A673 (cell line): ENCODE data around the gene TMEM233.

Experiments used
- EZH2 ChIP-seq: fragments of 200-600 bp; sonication (generic); IDR thresholded peaks from 2 replicates; pipeline ENCODE4 v1.6.1; 2017; ENCODE audit warnings: borderline replicate concordance, low read depth, mild to moderate bottlenecking, mixed read lengths, antibody characterized with exemption, low read length; ENCODE audit not compliant: poor library complexity, severe bottlenecking
- TF ChIP-seq, protein P1 (sequence below): fragments of 300-800, 200-600 bp; sonication (generic); conservative IDR thresholded peaks from 2 replicates; pipeline ENCODE4 v1.5.1; 2017; ENCODE audit warnings: low read depth, mild to moderate bottlenecking, antibody characterized with exemption, low read length, moderate library complexity, mixed read lengths

DNA sequence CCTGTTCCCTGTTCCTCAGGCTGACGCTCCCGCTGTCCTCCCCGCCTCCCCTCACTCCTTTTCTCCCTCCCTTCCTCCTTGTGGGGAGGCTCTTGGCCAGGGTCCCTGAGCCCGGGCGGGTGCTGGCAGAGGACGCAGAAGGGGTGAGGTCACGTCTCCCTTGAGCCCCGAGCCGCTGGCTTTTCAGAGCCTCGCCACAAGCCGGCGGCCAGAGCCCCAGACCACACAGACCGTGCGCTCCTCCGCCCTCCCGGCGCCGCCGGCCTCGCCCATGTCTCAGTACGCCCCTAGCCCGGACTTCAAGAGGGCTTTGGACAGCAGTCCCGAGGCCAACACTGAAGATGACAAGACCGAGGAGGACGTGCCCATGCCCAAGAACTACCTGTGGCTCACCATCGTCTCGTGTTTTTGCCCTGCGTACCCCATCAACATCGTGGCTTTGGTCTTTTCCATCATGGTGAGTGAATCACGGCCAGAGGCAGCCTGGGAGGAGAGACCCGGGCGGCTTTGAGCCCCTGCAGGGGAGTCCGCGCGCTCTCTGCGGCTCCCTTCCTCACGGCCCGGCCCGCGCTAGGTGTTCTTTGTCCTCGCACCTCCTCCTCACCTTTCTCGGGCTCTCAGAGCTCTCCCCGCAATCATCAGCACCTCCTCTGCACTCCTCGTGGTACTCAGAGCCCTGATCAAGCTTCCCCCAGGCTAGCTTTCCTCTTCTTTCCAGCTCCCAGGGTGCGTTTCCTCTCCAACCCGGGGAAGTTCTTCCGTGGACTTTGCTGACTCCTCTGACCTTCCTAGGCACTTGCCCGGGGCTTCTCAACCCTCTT lies at the start of gene TMEM233:
- TF ChIP-seq, protein P1, sequence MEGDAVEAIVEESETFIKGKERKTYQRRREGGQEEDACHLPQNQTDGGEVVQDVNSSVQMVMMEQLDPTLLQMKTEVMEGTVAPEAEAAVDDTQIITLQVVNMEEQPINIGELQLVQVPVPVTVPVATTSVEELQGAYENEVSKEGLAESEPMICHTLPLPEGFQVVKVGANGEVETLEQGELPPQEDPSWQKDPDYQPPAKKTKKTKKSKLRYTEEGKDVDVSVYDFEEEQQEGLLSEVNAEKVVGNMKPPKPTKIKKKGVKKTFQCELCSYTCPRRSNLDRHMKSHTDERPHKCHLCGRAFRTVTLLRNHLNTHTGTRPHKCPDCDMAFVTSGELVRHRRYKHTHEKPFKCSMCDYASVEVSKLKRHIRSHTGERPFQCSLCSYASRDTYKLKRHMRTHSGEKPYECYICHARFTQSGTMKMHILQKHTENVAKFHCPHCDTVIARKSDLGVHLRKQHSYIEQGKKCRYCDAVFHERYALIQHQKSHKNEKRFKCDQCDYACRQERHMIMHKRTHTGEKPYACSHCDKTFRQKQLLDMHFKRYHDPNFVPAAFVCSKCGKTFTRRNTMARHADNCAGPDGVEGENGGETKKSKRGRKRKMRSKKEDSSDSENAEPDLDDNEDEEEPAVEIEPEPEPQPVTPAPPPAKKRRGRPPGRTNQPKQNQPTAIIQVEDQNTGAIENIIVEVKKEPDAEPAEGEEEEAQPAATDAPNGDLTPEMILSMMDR, result no peak
- no peak for TF ChIP-seq EZH2
